ENCODE measurements around the gene REEP3.

- TF ChIP-seq POLR2A (IDR thresholded peaks at IDR 0.05): no peak
- TF ChIP-seq EP300 (IDR thresholded peaks at IDR 0.05): no peak
- TF ChIP-seq CTCF (IDR thresholded peaks at IDR 0.05): no peak
Measured at GRCh38 chr10:63618552-63618951, 97.4 kb downstream of the REEP3 start.
